NCI-H748 (cell line): ENCODE results near the gene GTF3C4.

Experiments
- DNase-seq: peaks from one replicate; lab custom pipeline; 2025; ENCODE audit not compliant: unreplicated experiment; lab: John Stamatoyannopoulos, UW

The GTF3C4 gene

GRCh38 chr9:132730054-132731033 lies 60.1 kb downstream of the GTF3C4 start:
- no peak for DNase-seq

- no peak for DNase-seq
Measured at GRCh38 chr9:132731230-132731629, 61.0 kb downstream of the GTF3C4 start.

GRCh38 chr9:132732326-132733259 lies 62.3 kb downstream of the GTF3C4 start:
- peak; percentile 41 for DNase-seq

DNA sequence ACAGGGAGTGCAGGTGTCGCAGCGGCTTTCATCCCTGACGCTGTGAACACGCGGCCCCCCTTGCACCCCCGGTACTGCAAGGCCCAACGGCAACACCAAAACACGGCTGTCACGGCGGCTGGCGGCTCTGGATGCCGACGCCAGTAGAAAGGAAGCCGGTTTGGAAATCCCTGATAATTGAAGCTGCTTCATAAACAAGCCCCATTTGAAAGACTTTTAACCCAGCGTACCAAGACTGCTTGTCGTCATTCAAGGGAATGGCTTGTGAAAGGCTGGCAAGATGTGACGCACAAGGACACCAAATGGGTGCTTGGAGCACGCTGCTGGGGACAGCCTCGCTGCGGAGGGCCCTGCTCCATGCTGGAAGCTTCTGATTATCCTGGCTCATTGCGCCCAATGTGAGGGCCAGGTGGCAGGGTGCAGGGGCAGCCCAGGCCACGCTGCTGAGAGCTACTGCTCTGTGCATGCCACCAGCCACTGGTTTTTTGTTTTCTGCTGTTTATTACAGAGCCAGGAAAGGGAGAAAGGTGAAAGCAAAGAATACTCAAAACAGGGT lies 63.1 kb downstream of the GTF3C4 start:
- peak; percentile 41 for DNase-seq

DNA sequence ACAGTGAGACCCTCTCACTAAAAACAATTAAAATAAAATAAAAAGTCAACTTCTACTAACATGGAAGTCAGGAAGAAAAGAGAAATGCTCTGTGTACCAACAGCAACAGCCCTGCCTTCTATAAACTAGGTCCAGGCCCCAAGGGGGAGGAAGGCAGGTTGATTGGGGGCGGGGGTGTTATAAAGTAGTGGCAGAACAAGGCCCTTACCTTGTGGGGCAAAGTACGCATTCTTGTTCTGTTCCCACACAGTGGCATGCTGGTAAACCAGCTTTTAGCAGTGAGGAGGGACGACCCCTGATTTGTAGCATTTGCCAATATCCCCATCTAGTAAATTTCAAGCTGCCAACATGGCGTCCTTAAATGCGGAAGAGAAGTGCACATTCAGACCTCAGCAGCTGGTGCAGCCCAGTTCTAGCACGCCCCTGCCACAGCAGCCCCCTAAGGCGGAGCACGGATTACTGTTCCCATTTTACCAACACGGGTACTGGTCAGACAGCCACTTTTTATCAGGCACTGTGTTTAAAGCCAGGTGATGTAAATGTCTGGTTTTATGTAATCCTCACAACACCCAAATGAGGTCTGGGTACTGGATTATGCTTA lies 69.5 kb downstream of the GTF3C4 start:
- DNase-seq, result no peak

- no peak for DNase-seq
Measured at GRCh38 chr9:132740526-132741309, 70.5 kb downstream of the GTF3C4 start.

GRCh38 chr9:132742821-132743311 lies 72.6 kb downstream of the GTF3C4 start:
- DNase-seq, result no peak

- no peak for DNase-seq
Measured at GRCh38 chr9:132743931-132744479, 73.7 kb downstream of the GTF3C4 start.
